ENCODE measurements around the gene SYNGR1.
"Not testable (repeated sequence)": the region's sequence is repeated elsewhere in the genome, so short reads cannot be mapped to it uniquely, and the experiment has no call there.

SYNGR1 gene

DNA sequence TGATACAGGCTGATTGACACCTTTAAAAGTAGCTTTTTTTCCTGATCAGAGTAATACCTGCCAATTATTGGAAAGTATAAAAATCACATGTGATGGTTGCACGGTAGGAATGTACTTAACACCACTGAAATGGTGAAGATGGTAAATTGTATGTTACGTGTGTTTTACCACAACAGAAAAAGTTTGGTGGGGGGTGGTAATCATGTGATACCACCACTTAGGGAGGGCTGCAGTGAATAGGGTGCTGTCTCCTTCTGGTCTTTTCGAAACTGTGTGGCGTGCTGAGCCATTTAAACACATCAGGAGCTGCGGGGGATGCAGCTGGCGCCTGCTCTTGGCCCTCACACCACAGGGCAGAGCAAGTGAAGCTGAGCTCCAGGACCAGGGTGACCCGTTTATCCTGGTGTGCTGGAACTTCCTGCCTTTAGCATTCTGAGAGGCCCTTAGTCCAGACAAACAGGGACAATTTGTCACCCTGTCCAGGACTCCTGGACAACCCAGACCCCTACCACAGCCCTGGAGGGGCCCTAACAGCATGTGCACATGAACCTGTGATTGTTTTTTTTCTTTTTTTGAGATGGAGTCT is 2.6 kb downstream of the SYNGR1 start:
- no peak for DNase-seq
- H3K36me3 Mint-ChIP-seq (ENCODE audit: low read depth), result no peaks in the 10 kb centered on the region
- no peak overlapping the region for H3K4me3 Mint-ChIP-seq
- H3K27ac Mint-ChIP-seq, result no peak overlapping the region
- H3K27me3 Mint-ChIP-seq, result peaks cover 26% of the 10 kb centered on the region
- peaks cover 12% of the 10 kb centered on the region for H3K4me1 Mint-ChIP-seq (ENCODE audit: low read depth)
- no peaks in the 10 kb centered on the region for H3K9me3 Mint-ChIP-seq

DNA sequence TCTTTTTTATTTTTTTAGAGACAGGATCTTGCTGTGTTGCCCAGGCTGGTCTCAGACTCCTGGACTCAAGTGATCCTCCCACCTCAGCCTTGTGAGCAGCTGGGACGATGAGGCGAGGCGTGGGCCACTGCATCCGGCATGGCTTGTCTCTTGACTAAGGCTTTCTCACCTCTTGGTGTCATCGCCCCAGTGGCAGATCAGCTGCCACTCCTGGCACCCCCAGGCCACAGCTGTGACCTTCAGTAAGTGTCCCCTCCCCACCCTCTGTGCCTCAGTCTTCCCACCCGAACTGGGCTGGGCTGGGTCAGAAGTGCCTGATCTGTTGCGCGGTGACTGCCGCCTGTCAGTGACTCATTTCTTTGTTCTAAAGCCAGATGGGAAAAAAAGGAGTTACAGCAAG is 3.6 kb downstream of the SYNGR1 start:
- no peak overlapping the region for H3K4me3 Mint-ChIP-seq
- peaks cover 12% of the 10 kb centered on the region for H3K4me1 Mint-ChIP-seq (ENCODE audit: low read depth)
- DNase-seq, result no peak
- H3K27ac Mint-ChIP-seq, result no peak overlapping the region
- no peaks in the 10 kb centered on the region for H3K9me3 Mint-ChIP-seq
- H3K27me3 Mint-ChIP-seq, result peaks cover 26% of the 10 kb centered on the region
- H3K36me3 Mint-ChIP-seq (ENCODE audit: low read depth), result no peaks in the 10 kb centered on the region

DNA sequence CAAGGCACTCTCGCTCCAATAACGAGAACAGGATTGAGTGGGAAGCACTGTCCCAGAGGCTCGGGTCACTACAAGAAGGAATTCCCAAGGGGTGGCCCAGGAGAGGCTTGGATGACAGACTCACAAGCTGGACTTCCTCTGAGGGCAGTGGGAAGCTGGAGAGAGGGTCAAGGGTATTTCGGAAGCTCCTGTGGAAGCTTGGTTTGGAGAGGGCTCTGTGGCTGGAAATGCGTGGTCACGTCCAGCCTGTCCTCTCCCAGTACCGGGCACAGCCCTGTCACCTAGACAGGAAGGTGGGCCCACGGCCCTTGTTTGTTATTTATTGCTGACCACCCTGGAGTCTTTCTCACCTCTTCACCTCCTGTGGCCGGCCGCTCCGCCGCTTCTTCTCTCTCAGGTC is 5.3 kb downstream of the SYNGR1 start:
- no peak overlapping the region for H3K4me3 Mint-ChIP-seq
- H3K27ac Mint-ChIP-seq, result no peak overlapping the region
- DNase-seq, result no peak
- no peaks in the 10 kb centered on the region for H3K9me3 Mint-ChIP-seq
- H3K27me3 Mint-ChIP-seq, result peaks cover 16% of the 10 kb centered on the region
- no peaks in the 10 kb centered on the region for H3K36me3 Mint-ChIP-seq (ENCODE audit: low read depth)
- peaks cover 5% of the 10 kb centered on the region for H3K4me1 Mint-ChIP-seq (ENCODE audit: low read depth)

DNA sequence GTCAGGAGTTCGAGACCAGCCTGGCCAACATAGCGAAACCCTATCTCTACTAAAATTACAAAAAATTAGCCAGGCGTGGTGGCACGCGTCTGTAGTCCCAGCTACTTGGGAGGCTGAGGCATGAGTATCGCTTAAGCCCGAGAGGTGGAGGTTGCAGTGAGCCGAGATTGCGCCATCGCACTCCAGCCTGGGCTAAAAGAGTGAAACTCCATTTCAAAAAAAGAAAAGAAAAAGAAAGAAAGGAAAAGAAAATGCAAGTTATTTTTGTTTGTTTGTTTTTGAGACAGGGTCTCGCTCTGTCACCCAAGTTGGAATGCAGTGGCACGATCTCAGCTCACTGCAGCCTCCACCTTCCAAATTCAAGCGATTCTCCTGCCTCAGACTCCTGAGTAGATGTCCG is 6.0 kb downstream of the SYNGR1 start:
- H3K36me3 Mint-ChIP-seq (ENCODE audit: low read depth); DNase-seq; H3K9me3 Mint-ChIP-seq; H3K27me3 Mint-ChIP-seq; H3K4me1 Mint-ChIP-seq (ENCODE audit: low read depth); H3K4me3 Mint-ChIP-seq; H3K27ac Mint-ChIP-seq: not testable (repeated sequence)

- no peaks in the 10 kb centered on the region for H3K36me3 Mint-ChIP-seq (ENCODE audit: low read depth)
Measured at GRCh38 chr22:39356464-39356863, 6.7 kb downstream of the SYNGR1 start.

GRCh38 chr22:39357110-39358108 is 7.6 kb downstream of the SYNGR1 start:
- H3K27ac Mint-ChIP-seq; H3K4me1 Mint-ChIP-seq (ENCODE audit: low read depth); H3K27me3 Mint-ChIP-seq: not testable (repeated sequence)

More at GRCh38 chr22:39356464-39356863, 6.7 kb downstream of the SYNGR1 start:
- no peak overlapping the region for H3K4me3 Mint-ChIP-seq
- H3K9me3 Mint-ChIP-seq, result no peaks in the 10 kb centered on the region
- H3K27me3 Mint-ChIP-seq, result peaks cover 6% of the 10 kb centered on the region
- H3K27ac Mint-ChIP-seq, result no peak overlapping the region
- DNase-seq, result no peak
- H3K4me1 Mint-ChIP-seq (ENCODE audit: low read depth), result no peaks in the 10 kb centered on the region

DNA sequence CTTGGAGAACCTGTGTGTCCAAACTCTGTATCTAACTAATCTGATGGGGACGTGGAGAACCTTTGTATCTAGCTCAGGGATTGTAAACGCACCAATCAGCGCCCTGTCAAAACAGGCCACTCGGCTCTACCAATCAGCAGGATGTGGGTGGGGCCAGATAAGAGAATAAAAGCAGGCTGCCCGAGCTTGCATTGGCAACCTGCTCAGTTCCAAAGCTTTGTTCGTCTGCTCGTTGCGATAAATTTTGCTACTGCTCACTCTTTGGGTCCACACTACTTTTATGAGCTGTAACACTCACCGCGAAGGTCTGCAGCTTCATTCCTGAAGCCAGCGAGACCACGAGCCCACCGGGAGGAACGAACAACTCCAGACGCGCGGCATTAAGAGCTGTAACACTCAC is 8.4 kb downstream of the SYNGR1 start:
- not testable (repeated sequence) for H3K4me3 Mint-ChIP-seq; H3K9me3 Mint-ChIP-seq; H3K36me3 Mint-ChIP-seq (ENCODE audit: low read depth); H3K27ac Mint-ChIP-seq; H3K4me1 Mint-ChIP-seq (ENCODE audit: low read depth); H3K27me3 Mint-ChIP-seq; DNase-seq

More at GRCh38 chr22:39357110-39358108, 7.6 kb downstream of the SYNGR1 start:
- not testable (repeated sequence) for H3K9me3 Mint-ChIP-seq; H3K4me3 Mint-ChIP-seq; DNase-seq; H3K36me3 Mint-ChIP-seq (ENCODE audit: low read depth)

GRCh38 chr22:39359659-39360195 is 9.9 kb downstream of the SYNGR1 start:
- Mint-ChIP-seq H3K27ac (no peak overlapping the region), H3K27me3 (no peaks in the 10 kb centered on the region), H3K4me1 (ENCODE audit: low read depth) (no peaks in the 10 kb centered on the region), H3K9me3 (no peaks in the 10 kb centered on the region), H3K36me3 (ENCODE audit: low read depth) (no peaks in the 10 kb centered on the region), H3K4me3 (no peak overlapping the region)
- DNase-seq, result no peak

- Mint-ChIP-seq H3K27ac (no peak overlapping the region), H3K36me3 (ENCODE audit: low read depth) (no peaks in the 10 kb centered on the region), H3K4me1 (ENCODE audit: low read depth) (no peaks in the 10 kb centered on the region), H3K27me3 (no peaks in the 10 kb centered on the region), H3K9me3 (no peaks in the 10 kb centered on the region), H3K4me3 (no peak overlapping the region)
- no peak for DNase-seq
Measured at GRCh38 chr22:39360242-39360641, 10.5 kb downstream of the SYNGR1 start.

GRCh38 chr22:39360674-39361413 is 11.1 kb downstream of the SYNGR1 start:
- Mint-ChIP-seq H3K4me1 (ENCODE audit: low read depth) (no peaks in the 10 kb centered on the region), H3K9me3 (no peaks in the 10 kb centered on the region), H3K27me3 (no peaks in the 10 kb centered on the region), H3K4me3 (no peak overlapping the region), H3K36me3 (ENCODE audit: low read depth) (no peaks in the 10 kb centered on the region), H3K27ac (no peak overlapping the region)
- DNase-seq, result no peak

DNA sequence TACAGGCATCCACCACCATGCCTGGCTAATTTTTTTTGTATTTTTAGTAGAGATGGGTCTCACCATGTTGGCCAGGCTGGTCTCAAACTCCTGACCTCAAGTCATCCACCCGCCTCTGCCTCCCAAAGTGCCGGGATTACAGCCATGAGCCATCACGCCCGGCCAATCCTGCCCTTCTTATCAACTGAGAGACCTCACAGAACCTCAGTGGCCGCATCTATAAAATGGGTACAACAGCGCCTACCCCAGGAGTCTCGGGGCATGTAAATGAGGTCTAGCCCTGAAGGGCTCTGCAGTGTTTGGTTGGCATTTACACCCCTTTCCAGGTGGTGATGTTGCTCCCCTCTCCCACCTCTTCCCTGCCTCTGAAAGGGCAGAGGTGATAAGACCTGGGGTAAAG is 11.7 kb downstream of the SYNGR1 start:
- Mint-ChIP-seq H3K27ac (no peak overlapping the region), H3K27me3 (no peaks in the 10 kb centered on the region), H3K4me3 (no peak overlapping the region), H3K36me3 (ENCODE audit: low read depth) (no peaks in the 10 kb centered on the region), H3K9me3 (no peaks in the 10 kb centered on the region), H3K4me1 (ENCODE audit: low read depth) (no peaks in the 10 kb centered on the region)
- no peak for DNase-seq

DNA sequence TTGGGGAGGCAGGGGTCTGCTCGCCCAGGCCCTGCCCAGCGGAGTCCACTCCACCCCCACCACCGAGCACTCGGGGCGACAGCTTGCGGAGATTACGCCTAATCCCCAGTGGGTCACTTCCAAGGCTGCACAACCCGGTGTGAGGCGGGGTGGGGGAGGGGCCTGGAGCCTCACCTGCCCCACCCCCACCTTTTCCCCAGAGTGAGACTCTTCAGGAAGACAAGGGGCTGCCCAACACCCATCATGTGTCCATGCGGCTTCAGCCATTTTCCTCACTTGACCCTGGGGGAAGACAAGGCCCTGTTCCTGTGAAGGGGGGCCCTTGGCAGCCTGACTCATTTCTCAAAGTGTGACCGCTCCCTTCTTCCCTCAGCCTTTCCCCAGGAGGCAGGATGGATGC is 12.5 kb downstream of the SYNGR1 start:
- H3K4me3 Mint-ChIP-seq, result no peak overlapping the region
- H3K27ac Mint-ChIP-seq, result no peak overlapping the region
- H3K36me3 Mint-ChIP-seq (ENCODE audit: low read depth), result no peaks in the 10 kb centered on the region
- H3K4me1 Mint-ChIP-seq (ENCODE audit: low read depth), result peaks cover 1% of the 10 kb centered on the region
- no peaks in the 10 kb centered on the region for H3K9me3 Mint-ChIP-seq
- no peak for DNase-seq
- no peaks in the 10 kb centered on the region for H3K27me3 Mint-ChIP-seq

DNA sequence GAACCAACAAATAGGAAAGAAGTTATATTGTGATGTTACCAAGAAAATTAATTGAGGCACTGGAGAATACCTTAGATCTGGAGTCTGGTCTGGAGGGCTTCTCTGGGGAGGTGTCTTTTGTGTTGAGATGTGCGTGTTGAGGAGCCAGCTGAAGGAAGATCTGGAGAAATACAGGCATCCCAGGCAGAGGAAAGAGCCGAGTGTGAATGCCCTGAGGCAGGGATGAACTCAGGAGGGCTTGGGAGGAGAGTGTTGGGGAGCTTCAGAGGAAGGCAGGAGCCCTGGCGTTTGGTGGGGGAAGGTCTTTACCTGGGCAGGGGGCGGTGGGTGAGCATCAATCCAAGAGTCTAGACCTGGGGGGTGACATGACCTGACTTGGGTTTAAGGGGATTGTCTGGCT is 13.1 kb downstream of the SYNGR1 start:
- H3K27me3 Mint-ChIP-seq, result no peaks in the 10 kb centered on the region
- no peak overlapping the region for H3K27ac Mint-ChIP-seq
- H3K4me3 Mint-ChIP-seq, result no peak overlapping the region

GRCh38 chr22:39363751-39364515 is 14.1 kb downstream of the SYNGR1 start:
- H3K36me3 Mint-ChIP-seq (ENCODE audit: low read depth), result no peaks in the 10 kb centered on the region
- H3K9me3 Mint-ChIP-seq, result no peaks in the 10 kb centered on the region
- H3K4me3 Mint-ChIP-seq, result no peak overlapping the region
- H3K4me1 Mint-ChIP-seq (ENCODE audit: low read depth), result peaks cover 1% of the 10 kb centered on the region
- no peak for DNase-seq
- no peaks in the 10 kb centered on the region for H3K27me3 Mint-ChIP-seq
- H3K27ac Mint-ChIP-seq, result no peak overlapping the region

More for the DNA sequence above, 13.1 kb downstream of the SYNGR1 start:
- no peak for DNase-seq
- no peaks in the 10 kb centered on the region for H3K9me3 Mint-ChIP-seq
- H3K4me1 Mint-ChIP-seq (ENCODE audit: low read depth), result peaks cover 1% of the 10 kb centered on the region
- no peaks in the 10 kb centered on the region for H3K36me3 Mint-ChIP-seq (ENCODE audit: low read depth)

Measured in activated T-cell treated with anti-CD3 and anti-CD28 coated beads, Interleukin-2, amount 50 U/mL, for 24 hours (primary cell).